Epithelial cell of alveolus of lung (primary cell): Measurements from ENCODE around the gene FAM72C. TPM values are rescaled to one million over a fixed set of nuclear protein-coding genes. Genes with fewer than 3 reads are reported as not detected.

Experiments
- total RNA-seq: library from RNA; depleted of rRNA; stranded (reverse); fragments of >200 nt; gene quantifications from 2 replicates; pipeline ENCODE4 v1.2.1, GENCODE V29; 2015

The FAM72C gene
- 0.72 and 2.1 TPM in 2 replicates for total RNA-seq

DNA sequence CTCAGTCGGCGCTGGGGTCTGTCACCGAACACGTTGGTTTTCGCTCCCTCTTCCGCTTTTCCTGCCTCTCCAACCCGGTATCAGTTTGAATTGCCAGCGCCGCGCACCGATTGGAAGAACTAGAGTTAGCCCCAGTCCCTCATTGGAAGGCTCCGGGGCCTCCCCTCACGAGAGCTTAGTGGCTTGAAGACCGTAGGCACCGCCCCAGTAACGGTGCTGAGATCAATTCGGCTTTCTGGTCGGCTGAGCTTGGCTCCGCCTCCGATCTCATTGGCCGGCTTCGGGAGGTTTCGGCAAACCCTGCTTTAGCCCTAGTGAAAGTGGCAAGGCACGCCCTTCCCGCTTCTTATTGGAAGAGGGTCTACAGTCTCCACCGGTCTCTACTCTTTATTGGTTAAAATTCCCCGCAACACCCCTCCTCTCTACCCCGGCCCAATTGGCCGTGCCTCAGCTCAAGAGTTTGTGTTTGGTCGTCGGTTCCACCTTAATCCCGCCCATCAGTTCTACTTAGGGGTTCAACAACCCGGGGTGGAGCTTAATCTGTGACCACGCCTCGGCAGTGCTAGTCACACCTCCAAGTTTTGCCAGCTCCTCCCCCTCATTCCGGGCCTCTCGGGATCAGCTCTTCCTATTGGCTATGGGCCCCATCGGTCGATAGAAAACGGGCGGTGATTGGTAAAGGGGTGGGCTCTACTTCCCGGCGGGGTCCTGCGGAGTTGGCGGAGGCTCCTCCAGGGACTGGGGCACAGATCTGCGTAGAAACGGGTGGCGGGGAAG, at the start of gene FAM72C:
Gene FAM72C (minus strand): TSS at position 63 of the 777 bp plus-strand sequence. CDS start 845 bp downstream, outside the sequence.

